HepG2 (cell line): ENCODE measurements around the gene KRT76. TPM values are rescaled to one million over a fixed set of nuclear protein-coding genes. Genes with fewer than 3 reads are reported as not detected.

Experiments
- ATAC-seq: fragments of 200-7000 bp; cut with Tn5 transposase; 3 replicates; pipeline ENCODE4 v1.9.1; 2020; ENCODE audit warnings: mild to moderate bottlenecking, moderate library complexity
- BruUV-seq: library from RNA; stranded (reverse); fragments of 400-500 nt; replicated peaks from 2 replicates; lab custom pipeline; 2021; lab: Mats Ljungman, UMichigan
- CTCF ChIA-PET: fragments of 300-600 bp; formaldehyde crosslinking; extraction: SDS; loops from one replicate; lab custom pipeline; 2021; ENCODE audit warnings: low total read pairs, inconsistent platforms, low intra/inter-chr PET ratio; lab: Yijun Ruan, JAX
- POLR2A ChIA-PET: fragments of 350-600 bp; sonication (Branson Sonifier 250); formaldehyde crosslinking; loops from one replicate; lab custom pipeline; 2020; ENCODE audit warnings: antibody characterized with exemption, inconsistent platforms; lab: Yijun Ruan, JAX
- DNase-seq: peaks from one replicate; pipeline ENCODE4 v3.0.0-alpha.2; 2015; ENCODE audit warnings: low spot score
- FAIRE-seq: peaks from 3 replicates; lab custom pipeline; 2011; peaks lifted over from hg19 to GRCh38; lab: Jason Lieb, UNC
- H2AFZ ChIP-seq: one replicate; pipeline ENCODE4 v1.6.1; 2011; ENCODE audit warnings: low read length, inconsistent platforms
- H3K27ac ChIP-seq: fragments of 300-600 bp; 3 replicates; pipeline ENCODE4 v1.8.0; 2011; ENCODE audit warnings: mixed run types, mild to moderate bottlenecking, mixed read lengths, low read length, inconsistent platforms; ENCODE audit not compliant: insufficient read depth; ENCODE audit errors: extremely low read length
- H3K27me3 ChIP-seq, 2 experiments: fragments of 200-600 bp in 1 of 2; 2 replicates in 1 of 2; 3 replicates in 1 of 2; pipeline versions ENCODE4 v1.6.0 to v1.8.0; 2011; ENCODE audit warnings: low read length in 2 of 2, mild to moderate bottlenecking in 2 of 2, moderate library complexity in 2 of 2, inconsistent platforms in 1 of 2; ENCODE audit not compliant: insufficient read depth in 2 of 2, control insufficient read depth in 1 of 2
- H3K36me3 ChIP-seq, 2 experiments: fragments of 200-600 bp in 1 of 2; replicated peaks in 1 of 2; 2 replicates in 1 of 2; 3 replicates in 1 of 2; pipeline versions ENCODE4 v1.5.1 to v1.8.0; 2011; ENCODE audit warnings: low read length in 2 of 2, inconsistent platforms in 1 of 2; ENCODE audit not compliant: insufficient read depth in 2 of 2, control insufficient read depth in 1 of 2
- H3K4me1 ChIP-seq: 2 replicates; pipeline ENCODE4 v1.5.1; 2012; ENCODE audit warnings: low read length, inconsistent platforms; ENCODE audit not compliant: insufficient read depth
- H3K4me2 ChIP-seq: 2 replicates; pipeline ENCODE4 v1.6.0; 2011; ENCODE audit warnings: low read depth, low read length, inconsistent platforms
- H3K4me3 ChIP-seq, 3 experiments: fragments of 200-600 bp in 1 of 3; sonication (generic), shearing (Covaris generic) in 1 of 3; replicated peaks in 1 of 3; 2 replicates each; pipeline ENCODE4 v1.5.1; 2011 to 2016; ENCODE audit warnings: low read length in 3 of 3, inconsistent platforms in 2 of 3, low read depth in 2 of 3, mild to moderate bottlenecking in 2 of 3, control low read depth in 1 of 3, mixed read lengths in 1 of 3; ENCODE audit not compliant: insufficient read depth in 1 of 3
- H3K79me2 ChIP-seq: one replicate; pipeline ENCODE4 v1.6.1; 2011; ENCODE audit warnings: low read length, inconsistent platforms; ENCODE audit not compliant: insufficient read depth
- H3K9ac ChIP-seq: 2 replicates; pipeline ENCODE4 v1.6.0; 2011; ENCODE audit warnings: mild to moderate bottlenecking, low read depth, low read length, inconsistent platforms; ENCODE audit not compliant: insufficient read depth
- H3K9me3 ChIP-seq: 2 replicates; pipeline ENCODE4 v1.5.1; 2012; ENCODE audit warnings: mild to moderate bottlenecking, low read length
- H4K20me1 ChIP-seq: 2 replicates; pipeline ENCODE4 v1.6.0; 2011; ENCODE audit warnings: inconsistent platforms, mild to moderate bottlenecking, low read length, moderate library complexity; ENCODE audit not compliant: insufficient read depth
- ATM ChIP-seq: fragments of 450-650 bp; IDR thresholded peaks from 2 replicates; pipeline ENCODE4 v1.7.1; 2017; ENCODE audit warnings: mild to moderate bottlenecking, borderline replicate concordance
- ETV6 ChIP-seq: sonication (generic); formaldehyde crosslinking; conservative IDR thresholded peaks from 2 replicates; pipeline ENCODE4 v1.4.0; 2020; ENCODE audit warnings: missing genetic modification reagents
- MAFK ChIP-seq, 2 experiments: IDR thresholded peaks in 1 of 2; conservative IDR thresholded peaks in 1 of 2; 2 replicates each; pipeline ENCODE4 v1.6.1; 2011; ENCODE audit warnings: improper control_type of control experiment in 2 of 2, low read length in 2 of 2
- NCOA1 ChIP-seq: sonication (generic); formaldehyde crosslinking; IDR thresholded peaks from 2 replicates; pipeline ENCODE4 v1.9.0; 2021; ENCODE audit warnings: missing genetic modification reagents
- SETDB1 ChIP-seq: sonication (generic); formaldehyde crosslinking; IDR thresholded peaks from 2 replicates; pipeline ENCODE4 v1.5.1; 2020; ENCODE audit warnings: missing genetic modification reagents, mild to moderate bottlenecking, borderline replicate concordance
- SOX6 ChIP-seq, 2 experiments: fragments of 450-650 bp in 1 of 2; sonication (generic) in 1 of 2; formaldehyde crosslinking in 1 of 2; IDR thresholded peaks; 2 replicates each; pipeline versions ENCODE4 v1.4.0 to v1.6.1; 2017 to 2020; ENCODE audit warnings: antibody characterized with exemption in 1 of 2, mild to moderate bottlenecking in 1 of 2, missing genetic modification reagents in 1 of 2
- WIZ ChIP-seq: sonication (generic); formaldehyde crosslinking; IDR thresholded peaks from 2 replicates; pipeline ENCODE4 v1.5.1; 2020; ENCODE audit warnings: mild to moderate bottlenecking, missing genetic modification reagents
- ZBTB1 ChIP-seq: sonication (generic); formaldehyde crosslinking; IDR thresholded peaks from 2 replicates; pipeline ENCODE4 v1.4.0; 2020; ENCODE audit warnings: missing genetic modification reagents, borderline replicate concordance
- ZNF282 ChIP-seq: fragments of 450-650 bp; IDR thresholded peaks from 2 replicates; pipeline ENCODE4 v1.6.1; 2018; ENCODE audit not compliant: partially characterized antibody
- WGBS: methylation state at CpG from one replicate; pipeline ENCODE4 v1.1.6; 2017; ENCODE audit warnings: low lambda C conversion rate; 5-methylcytosine and 5-hydroxymethylcytosine counted together
- in situ Hi-C: cut with HindIII; loops from 2 replicates; pipeline ENCODE4 v1.10.0; 2017; ENCODE audit warnings: low pct_unique_long_range_greater_than_20kb; ENCODE audit not compliant: extremely low pct_ligation_motif_present
- intact Hi-C: fragments of 100-400 bp; cut with micrococcal nuclease; formaldehyde crosslinking; loops from one replicate; pipeline ENCODE4 v1.10.0; 2022; ENCODE audit not compliant: unreplicated experiment
- polyA plus RNA-seq, 8 experiments: library from polyadenylated mRNA; depleted of rRNA in 3 of 8; stranded (reverse) in 7 of 8; unstranded in 1 of 8; fragments of >200 nt; fragmentation: Illumina TruSeq in 4 of 8; extraction: Trizol in 4 of 8; gene quantifications; 2 replicates each; pipeline versions ENCODE4 v1.2.1 to v1.2.3, GENCODE V29; 2011 to 2016; ENCODE audit warnings: low read depth in 4 of 8, missing spikeins in 1 of 8, mixed read lengths in 1 of 8; ENCODE audit not compliant: insufficient read depth in 1 of 8
- total RNA-seq, 5 experiments: library from RNA; depleted of rRNA; stranded (reverse); fragments of >200 nt; fragmentation: Illumina TruSeq; extraction: Trizol; gene quantifications; 2 replicates each; pipeline ENCODE4 v1.2.3, GENCODE V29; 2016; ENCODE audit warnings: low read depth in 1 of 5
- TF ChIP-seq, protein P1 (sequence below): sonication (generic); formaldehyde crosslinking; IDR thresholded peaks from 2 replicates; pipeline ENCODE4 v1.5.0; 2020; ENCODE audit warnings: mild to moderate bottlenecking, missing genetic modification reagents, borderline replicate concordance

The KRT76 gene
- total and polyA plus RNA-seq, 2 of the 13 experiments (the other 11 are each of a cell fraction or from before 2014, with no cell fraction given): not detected

DNA sequence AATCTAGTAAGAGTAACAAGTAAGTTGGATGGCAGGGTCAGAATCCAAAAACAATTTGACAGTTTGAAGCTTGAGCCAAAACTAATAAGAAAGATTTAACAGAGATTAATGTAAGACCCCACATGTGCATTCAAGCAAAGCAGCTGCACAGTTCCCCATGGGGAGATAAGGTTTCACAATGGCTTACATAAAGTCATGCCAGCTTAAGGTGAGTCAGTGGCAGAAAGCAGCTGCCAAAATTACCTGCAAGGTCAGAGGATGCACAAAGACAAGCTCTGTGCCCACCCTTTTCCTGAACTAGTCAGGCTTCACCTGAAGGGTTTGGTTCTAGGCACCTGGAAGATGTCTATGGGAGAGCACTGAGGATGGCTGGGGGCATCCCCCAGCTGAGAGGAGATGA lies 37.2 kb downstream of the KRT76 start:
- Histone ChIP-seq H3K9ac (no peak overlapping the region), H3K4me2 (no peak overlapping the region), H4K20me1 (no peaks in the 10 kb centered on the region; the same call in 1 of the 2 replicates), H2AFZ (no peak overlapping the region), H3K9me3 (no peaks in the 10 kb centered on the region), H3K4me1 (no peaks in the 10 kb centered on the region), H3K27ac (no peak overlapping the region), H3K36me3 (no peaks in the 10 kb centered on the region), H3K27me3 (no peaks in the 10 kb centered on the region), H3K79me2 (no peaks in the 10 kb centered on the region), H3K4me3 (no peak overlapping the region)
- intact Hi-C loops (no loop called here), in situ Hi-C loops (no loop called here)
- DNase-seq: no peak
- POLR2A ChIA-PET: no interaction called here
- no peak for FAIRE-seq
- CTCF ChIA-PET: no interaction called here
- BruUV-seq: no TSS peak
- TF ChIP-seq ZNF282 (no peak), ZBTB1 (no peak), ETV6 (CRISPR knock-in tag) (no peak), NCOA1 (CRISPR knock-in tag) (no peak), WIZ (CRISPR knock-in tag) (no peak), ATM (no peak), SOX6 (IDR thresholded peaks at IDR 0.05) (no peak), SOX6 (CRISPR knock-in tag; IDR thresholded peaks at IDR 0.05) (no peak)
- ATAC-seq: no peak

DNA sequence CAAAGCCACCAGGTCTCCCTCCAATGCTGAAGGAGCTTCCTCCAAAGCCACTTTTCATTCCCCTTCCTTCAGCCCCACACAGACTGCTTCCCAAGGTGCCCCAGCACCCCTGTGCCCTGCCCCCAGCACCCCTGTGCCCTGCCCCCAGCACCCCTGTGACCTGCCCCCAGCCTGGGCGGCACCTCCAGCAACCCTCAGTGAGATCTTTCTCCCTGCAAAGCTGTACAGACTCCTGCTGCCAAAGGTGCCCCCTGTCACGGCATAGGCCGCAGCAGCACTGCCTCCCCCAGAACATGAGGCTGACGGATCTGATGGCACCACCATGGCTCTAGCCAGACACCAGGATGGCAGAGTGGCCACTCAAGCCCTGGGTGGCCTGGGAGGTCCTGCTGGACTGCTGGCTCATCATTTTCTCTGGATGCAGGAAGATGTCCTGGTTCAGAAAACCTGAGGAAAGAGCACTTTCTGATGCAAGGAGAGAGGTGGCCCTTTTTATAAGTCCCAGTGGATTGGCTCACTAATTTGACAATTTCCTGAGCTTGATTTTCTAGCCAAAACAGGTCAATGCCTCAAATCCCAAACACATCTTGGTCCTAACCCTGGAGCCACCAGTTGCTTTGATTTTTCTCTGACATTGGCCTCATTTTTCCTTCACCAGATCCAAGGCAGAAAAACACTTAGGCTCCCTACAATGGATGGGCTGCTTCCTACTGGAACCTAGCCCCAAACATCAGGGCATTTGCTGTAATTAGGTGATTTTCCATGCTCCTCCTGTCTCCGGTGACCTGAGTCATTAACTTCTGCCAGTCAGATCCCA lies 41.1 kb downstream of the KRT76 start:
- FAIRE-seq (no peak), DNase-seq (no peak), ATAC-seq (no peak)
- POLR2A ChIA-PET: no interaction called here
- Histone ChIP-seq H3K9me3 (no peaks in the 10 kb centered on the region), H3K79me2 (no peaks in the 10 kb centered on the region), H3K36me3 (no peaks in the 10 kb centered on the region), H3K27ac (no peak overlapping the region), H3K27me3 (peaks cover 2 to 16% of the 10 kb centered on the region in 2 experiments; a peak in 2 of 5 replicates), H2AFZ (no peak overlapping the region), H4K20me1 (no peaks in the 10 kb centered on the region), H3K9ac (no peak overlapping the region), H3K4me1 (no peaks in the 10 kb centered on the region), H3K4me3 (no peak overlapping the region), H3K4me2 (no peak overlapping the region)
- BruUV-seq: no TSS peak
- WGBS: 0% methylated on average over 5 of the region's 5 CpGs
- intact Hi-C loops (no loop called here), in situ Hi-C loops (no loop called here)
- CTCF ChIA-PET: no interaction called here
- TF ChIP-seq, protein P1, sequence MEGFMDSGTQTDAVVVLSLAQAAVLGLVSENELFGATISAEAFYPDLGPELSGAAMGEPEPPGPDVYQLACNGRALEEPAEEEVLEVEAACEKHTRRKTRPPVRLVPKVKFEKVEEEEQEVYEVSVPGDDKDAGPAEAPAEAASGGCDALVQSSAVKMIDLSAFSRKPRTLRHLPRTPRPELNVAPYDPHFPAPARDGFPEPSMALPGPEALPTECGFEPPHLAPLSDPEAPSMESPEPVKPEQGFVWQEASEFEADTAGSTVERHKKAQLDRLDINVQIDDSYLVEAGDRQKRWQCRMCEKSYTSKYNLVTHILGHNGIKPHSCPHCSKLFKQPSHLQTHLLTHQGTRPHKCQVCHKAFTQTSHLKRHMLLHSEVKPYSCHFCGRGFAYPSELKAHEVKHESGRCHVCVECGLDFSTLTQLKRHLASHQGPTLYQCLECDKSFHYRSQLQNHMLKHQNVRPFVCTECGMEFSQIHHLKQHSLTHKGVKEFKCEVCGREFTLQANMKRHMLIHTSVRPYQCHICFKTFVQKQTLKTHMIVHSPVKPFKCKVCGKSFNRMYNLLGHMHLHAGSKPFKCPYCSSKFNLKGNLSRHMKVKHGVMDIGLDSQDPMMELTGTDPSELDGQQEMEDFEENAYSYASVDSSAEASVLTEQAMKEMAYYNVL: no peak
- TF ChIP-seq MAFK (conservative IDR thresholded peaks at IDR 0.05 in 1 of 2, IDR thresholded peaks at IDR 0.05 in 1 of 2; ENCODE audit: low read length in 2 of 2): peak; percentile 18 to 46; a peak in 2 of 4 replicates
- no peak for TF ChIP-seq SETDB1 (CRISPR knock-in tag)
